DND-41 (cell line): Measurements from ENCODE around the gene TUBB2A.

Experiments used
- CTCF ChIP-seq: IDR thresholded peaks from 2 replicates; pipeline ENCODE4 v1.5.1; 2012; ENCODE audit warnings: borderline replicate concordance, low read length, moderate library complexity, mild to moderate bottlenecking; ENCODE audit not compliant: poor library complexity, severe bottlenecking; ENCODE audit errors: extremely low read depth
- EZH2 ChIP-seq: IDR thresholded peaks from 3 replicates; pipeline ENCODE4 v1.6.1; 2012; ENCODE audit warnings: borderline replicate concordance, low read depth, mild to moderate bottlenecking, moderate library complexity, low read length, inconsistent platforms; ENCODE audit not compliant: severe bottlenecking

GRCh38 chr6:3205913-3206312, 48.6 kb upstream of the TUBB2A start:
- TF ChIP-seq CTCF (no peak), EZH2 (no peak)
